Measurements from ENCODE around the gene COX4I2. TPM values are rescaled to one million over a fixed set of nuclear protein-coding genes. Genes with fewer than 3 reads are reported as not detected.

The COX4I2 gene
- total RNA-seq, 1 donor from 2014 or later, result 7.6 TPM

DNA sequence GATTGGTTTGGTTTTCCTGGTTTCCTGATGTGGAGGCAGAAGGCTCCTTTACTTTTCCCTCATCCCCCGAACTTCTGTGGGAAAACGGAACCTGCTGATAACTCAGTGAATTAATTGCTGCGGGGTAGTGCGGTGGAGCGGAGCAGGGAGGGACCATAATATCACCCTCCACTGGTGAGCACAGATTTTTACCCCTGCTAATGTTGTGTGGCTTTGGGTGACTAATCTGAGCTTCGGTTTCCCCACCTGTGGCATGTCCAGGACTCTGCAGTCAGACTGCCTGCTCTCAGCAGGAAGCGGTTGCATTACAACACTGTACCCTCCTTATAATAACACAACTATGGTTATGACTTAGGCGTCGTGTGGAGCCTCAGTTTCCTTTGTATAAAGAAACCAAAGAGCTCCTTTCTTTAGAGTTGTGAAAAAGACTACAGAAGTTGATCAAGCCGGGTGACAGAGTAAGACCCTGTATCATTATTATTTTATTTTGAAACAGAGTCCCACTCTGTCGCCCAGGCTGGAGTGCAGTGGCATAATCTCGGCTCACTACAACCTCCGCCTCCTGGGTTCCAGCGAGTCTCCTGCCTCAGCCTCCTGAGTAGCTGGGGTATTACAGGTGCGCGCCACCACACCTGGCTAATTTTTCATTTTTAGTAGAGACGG lies 34.8 kb upstream of the COX4I2 start:
- intact Hi-C loops (cut with micrococcal nuclease), result no loop called here
- H3K9me3 ChIP-seq (replicated peaks), result no peaks in the 10 kb centered on the region
- no peak for DNase-seq
- H3K4me3 ChIP-seq, result peak overlapping the region; percentile 7
- no peaks in the 10 kb centered on the region for H3K36me3 ChIP-seq
- TF ChIP-seq, protein P1, sequence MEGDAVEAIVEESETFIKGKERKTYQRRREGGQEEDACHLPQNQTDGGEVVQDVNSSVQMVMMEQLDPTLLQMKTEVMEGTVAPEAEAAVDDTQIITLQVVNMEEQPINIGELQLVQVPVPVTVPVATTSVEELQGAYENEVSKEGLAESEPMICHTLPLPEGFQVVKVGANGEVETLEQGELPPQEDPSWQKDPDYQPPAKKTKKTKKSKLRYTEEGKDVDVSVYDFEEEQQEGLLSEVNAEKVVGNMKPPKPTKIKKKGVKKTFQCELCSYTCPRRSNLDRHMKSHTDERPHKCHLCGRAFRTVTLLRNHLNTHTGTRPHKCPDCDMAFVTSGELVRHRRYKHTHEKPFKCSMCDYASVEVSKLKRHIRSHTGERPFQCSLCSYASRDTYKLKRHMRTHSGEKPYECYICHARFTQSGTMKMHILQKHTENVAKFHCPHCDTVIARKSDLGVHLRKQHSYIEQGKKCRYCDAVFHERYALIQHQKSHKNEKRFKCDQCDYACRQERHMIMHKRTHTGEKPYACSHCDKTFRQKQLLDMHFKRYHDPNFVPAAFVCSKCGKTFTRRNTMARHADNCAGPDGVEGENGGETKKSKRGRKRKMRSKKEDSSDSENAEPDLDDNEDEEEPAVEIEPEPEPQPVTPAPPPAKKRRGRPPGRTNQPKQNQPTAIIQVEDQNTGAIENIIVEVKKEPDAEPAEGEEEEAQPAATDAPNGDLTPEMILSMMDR (IDR thresholded peaks at IDR 0.05; ENCODE audit: borderline replicate concordance), result no peak
- H3K4me1 ChIP-seq, result peaks cover 42% of the 10 kb centered on the region
- peaks cover 4% of the 10 kb centered on the region for H3K27me3 ChIP-seq (ENCODE audit: low read depth)
- H3K27ac ChIP-seq (replicated peaks), result peak overlapping the region; percentile 93

- intact Hi-C loops (cut with micrococcal nuclease), result loop anchor here (2.0 kb wide), 1 partner anchor 31 kb away; no protein-coding TSS in a partner anchor
- Histone ChIP-seq H3K36me3 (no peaks in the 10 kb centered on the region), H3K9me3 (replicated peaks) (no peaks in the 10 kb centered on the region), H3K4me3 (peak overlapping the region; percentile 78), H3K27ac (replicated peaks) (peak overlapping the region; percentile 93), H3K27me3 (ENCODE audit: low read depth) (peaks cover 4% of the 10 kb centered on the region), H3K4me1 (peaks cover 53% of the 10 kb centered on the region)
- peak; percentile 92 for DNase-seq
- TF ChIP-seq, protein P1 (IDR thresholded peaks at IDR 0.05; ENCODE audit: borderline replicate concordance), result no peak
Observed at GRCh38 chr20:31603822-31604566, 33.7 kb upstream of the COX4I2 start.

GRCh38 chr20:31604567-31605030 lies 33.1 kb upstream of the COX4I2 start:
- TF ChIP-seq, protein P1 (IDR thresholded peaks at IDR 0.05; ENCODE audit: borderline replicate concordance), result no peak
- intact Hi-C loops (cut with micrococcal nuclease), result loop anchor here (2.0 kb wide), 1 partner anchor 32 kb away; no protein-coding TSS in a partner anchor
- H3K36me3 ChIP-seq, result no peaks in the 10 kb centered on the region

GRCh38 chr20:31605031-31605901 lies 32.4 kb upstream of the COX4I2 start, which contains the start of gene ID1:
Gene ID1, plus strand, starts transcription at chr20:31605289. Its CDS starts 99 bp downstream, at chr20:31605388.
- peaks cover 4% of the 10 kb centered on the region for H3K27me3 ChIP-seq (ENCODE audit: low read depth)
- peak within 1 kb of the TSS; percentile 78 for H3K4me3 ChIP-seq
- H3K27ac ChIP-seq (replicated peaks), result peak within 1 kb of the TSS; percentile 93
- peak; percentile 95 for DNase-seq
- H3K4me1 ChIP-seq, result peaks cover 62% of the 10 kb centered on the region
- TF ChIP-seq, protein P1 (IDR thresholded peaks at IDR 0.05; ENCODE audit: borderline replicate concordance), result no peak
- H3K36me3 ChIP-seq, result no peaks in the 10 kb centered on the region
- intact Hi-C loops (cut with micrococcal nuclease), result loop anchor here (2.0 kb wide), 1 partner anchor 32 kb away; no protein-coding TSS in a partner anchor
- no peaks in the 10 kb centered on the region for H3K9me3 ChIP-seq (replicated peaks)

More at GRCh38 chr20:31604567-31605030, 33.1 kb upstream of the COX4I2 start:
- Histone ChIP-seq H3K27me3 (ENCODE audit: low read depth) (peaks cover 4% of the 10 kb centered on the region), H3K27ac (replicated peaks) (peak overlapping the region; percentile 93), H3K4me3 (peak overlapping the region; percentile 78), H3K4me1 (peaks cover 58% of the 10 kb centered on the region), H3K9me3 (replicated peaks) (no peaks in the 10 kb centered on the region)
- no peak for DNase-seq

Measured in left ventricle myocardium inferior (tissue), 1 donor.